DOHH2 (cell line): ENCODE data around the gene BCAS1.

Experiments
- H3F3A ChIP-seq: fragments of 200-600 bp; sonication (generic), shearing (Covaris generic); 2 replicates; pipeline ENCODE4 v1.6.0; 2016; ENCODE audit warnings: antibody characterized with exemption, mild to moderate bottlenecking; ENCODE audit not compliant: control insufficient read depth, insufficient read depth
- H3K27ac ChIP-seq: fragments of 200-600 bp; sonication (generic); 2 replicates; pipeline ENCODE4 v1.5.1; 2014; ENCODE audit warnings: low read depth, mild to moderate bottlenecking, low read length, moderate library complexity
- H3K27me3 ChIP-seq: fragments of 200-600 bp; sonication (generic); 2 replicates; pipeline ENCODE4 v1.6.1; 2014; ENCODE audit warnings: mild to moderate bottlenecking, low read length, mixed read lengths; ENCODE audit not compliant: control insufficient read depth
- H3K36me3 ChIP-seq: fragments of 200-600 bp; sonication (generic); 2 replicates; pipeline ENCODE4 v1.6.1; 2014; ENCODE audit warnings: mild to moderate bottlenecking, low read length, moderate library complexity, mixed read lengths; ENCODE audit not compliant: control insufficient read depth
- H3K4me1 ChIP-seq: fragments of 200-600 bp; sonication (generic); 2 replicates; pipeline ENCODE4 v1.6.1; 2014; ENCODE audit warnings: mild to moderate bottlenecking, low read length, mixed read lengths; ENCODE audit not compliant: control insufficient read depth
- H3K4me2 ChIP-seq: fragments of 200-600 bp; sonication (generic); 2 replicates; pipeline ENCODE4 v1.6.0; 2014; ENCODE audit warnings: mild to moderate bottlenecking, low read length, moderate library complexity
- H3K4me3 ChIP-seq: fragments of 200-600 bp; sonication (generic); 2 replicates; pipeline ENCODE4 v1.5.1; 2014; ENCODE audit warnings: mild to moderate bottlenecking, low read length, mixed read lengths
- H3K79me2 ChIP-seq: fragments of 200-600 bp; sonication (generic); 2 replicates; pipeline ENCODE4 v1.6.1; 2014; ENCODE audit warnings: mild to moderate bottlenecking, low read length, mixed read lengths; ENCODE audit not compliant: control insufficient read depth
- H3K9me2 ChIP-seq: fragments of 200-600 bp; sonication (generic); replicated peaks from 2 replicates; pipeline ENCODE4 v1.6.1; 2014; ENCODE audit warnings: mild to moderate bottlenecking, low read length, mixed read lengths; ENCODE audit not compliant: control insufficient read depth
- H3K9me3 ChIP-seq: fragments of 200-600 bp; sonication (generic); 2 replicates; pipeline ENCODE4 v1.6.1; 2014; ENCODE audit warnings: antibody characterized with exemption, low read length, mixed read lengths; ENCODE audit not compliant: control insufficient read depth, insufficient read depth
- H4K20me1 ChIP-seq: fragments of 200-600 bp; sonication (generic); 2 replicates; pipeline ENCODE4 v1.6.0; 2014; ENCODE audit warnings: low read depth, mild to moderate bottlenecking, antibody characterized with exemption, low read length, moderate library complexity; ENCODE audit not compliant: control insufficient read depth, insufficient read depth
- EZH2phosphoT487 ChIP-seq: fragments of 200-600 bp; sonication (generic); IDR thresholded peaks from 2 replicates; pipeline ENCODE4 v1.6.1; 2017; ENCODE audit warnings: borderline replicate concordance, mild to moderate bottlenecking, antibody characterized with exemption, low read length, moderate library complexity, mixed read lengths
- TF ChIP-seq, protein P1 (sequence below): fragments of 200-600 bp; sonication (generic); IDR thresholded peaks from one replicate; pipeline ENCODE4 v1.5.1; 2014; ENCODE audit warnings: antibody characterized with exemption, mild to moderate bottlenecking, low read depth, low read length; ENCODE audit not compliant: poor library complexity, severe bottlenecking

The BCAS1 gene

GRCh38 chr20:53945478-53945877, 124.9 kb downstream of the BCAS1 start:
- no peak overlapping the region for H3K4me3 ChIP-seq
- no peaks in the 10 kb centered on the region for H4K20me1 ChIP-seq
- H3K36me3 ChIP-seq = no peaks in the 10 kb centered on the region
- H3F3A ChIP-seq = 0 out of 2 replicates have a peak, but pooled peaks cover 2% of the 10 kb centered on the region
- H3K4me2 ChIP-seq = no peak overlapping the region
- H3K9me3 ChIP-seq = no peaks in the 10 kb centered on the region
- no peaks in the 10 kb centered on the region for H3K79me2 ChIP-seq
- H3K27me3 ChIP-seq = no peaks in the 10 kb centered on the region
- H3K4me1 ChIP-seq = peaks cover 45% of the 10 kb centered on the region
- no peak overlapping the region for H3K27ac ChIP-seq
- H3K9me2 ChIP-seq = no peaks in the 10 kb centered on the region
- TF ChIP-seq EZH2phosphoT487 = no peak
- TF ChIP-seq, protein P1, sequence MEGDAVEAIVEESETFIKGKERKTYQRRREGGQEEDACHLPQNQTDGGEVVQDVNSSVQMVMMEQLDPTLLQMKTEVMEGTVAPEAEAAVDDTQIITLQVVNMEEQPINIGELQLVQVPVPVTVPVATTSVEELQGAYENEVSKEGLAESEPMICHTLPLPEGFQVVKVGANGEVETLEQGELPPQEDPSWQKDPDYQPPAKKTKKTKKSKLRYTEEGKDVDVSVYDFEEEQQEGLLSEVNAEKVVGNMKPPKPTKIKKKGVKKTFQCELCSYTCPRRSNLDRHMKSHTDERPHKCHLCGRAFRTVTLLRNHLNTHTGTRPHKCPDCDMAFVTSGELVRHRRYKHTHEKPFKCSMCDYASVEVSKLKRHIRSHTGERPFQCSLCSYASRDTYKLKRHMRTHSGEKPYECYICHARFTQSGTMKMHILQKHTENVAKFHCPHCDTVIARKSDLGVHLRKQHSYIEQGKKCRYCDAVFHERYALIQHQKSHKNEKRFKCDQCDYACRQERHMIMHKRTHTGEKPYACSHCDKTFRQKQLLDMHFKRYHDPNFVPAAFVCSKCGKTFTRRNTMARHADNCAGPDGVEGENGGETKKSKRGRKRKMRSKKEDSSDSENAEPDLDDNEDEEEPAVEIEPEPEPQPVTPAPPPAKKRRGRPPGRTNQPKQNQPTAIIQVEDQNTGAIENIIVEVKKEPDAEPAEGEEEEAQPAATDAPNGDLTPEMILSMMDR = no peak

DNA sequence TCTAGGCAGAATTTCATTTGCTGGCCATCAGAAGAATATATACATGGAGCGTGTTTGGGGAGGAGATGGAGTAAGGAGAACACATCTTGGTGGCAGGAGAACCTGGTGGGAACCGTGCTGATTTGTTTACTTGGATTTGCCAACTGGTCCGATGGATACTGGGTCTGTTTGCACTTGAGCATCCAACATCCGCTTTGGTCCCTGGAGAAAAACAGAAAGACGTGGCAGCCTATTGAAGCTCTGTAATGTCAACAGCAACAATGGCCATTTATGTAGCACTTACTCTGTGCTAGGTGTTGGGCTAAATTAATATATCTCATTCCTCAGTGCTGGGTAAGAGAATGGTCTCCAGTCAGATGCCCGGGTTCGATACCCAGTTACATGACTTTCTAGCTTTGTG, 125.6 kb downstream of the BCAS1 start:
- TF ChIP-seq, protein P1 = no peak
- TF ChIP-seq EZH2phosphoT487 = no peak
- Histone ChIP-seq H3K9me2 (no peaks in the 10 kb centered on the region), H3K9me3 (no peaks in the 10 kb centered on the region), H3K79me2 (no peaks in the 10 kb centered on the region), H3K27ac (no peak overlapping the region), H3K4me3 (no peak overlapping the region), H3K4me1 (peaks cover 52% of the 10 kb centered on the region), H3K4me2 (no peak overlapping the region), H4K20me1 (no peaks in the 10 kb centered on the region), H3K27me3 (no peaks in the 10 kb centered on the region), H3F3A (0 out of 2 replicates have a peak, but pooled peaks cover 2% of the 10 kb centered on the region), H3K36me3 (no peaks in the 10 kb centered on the region)

DNA sequence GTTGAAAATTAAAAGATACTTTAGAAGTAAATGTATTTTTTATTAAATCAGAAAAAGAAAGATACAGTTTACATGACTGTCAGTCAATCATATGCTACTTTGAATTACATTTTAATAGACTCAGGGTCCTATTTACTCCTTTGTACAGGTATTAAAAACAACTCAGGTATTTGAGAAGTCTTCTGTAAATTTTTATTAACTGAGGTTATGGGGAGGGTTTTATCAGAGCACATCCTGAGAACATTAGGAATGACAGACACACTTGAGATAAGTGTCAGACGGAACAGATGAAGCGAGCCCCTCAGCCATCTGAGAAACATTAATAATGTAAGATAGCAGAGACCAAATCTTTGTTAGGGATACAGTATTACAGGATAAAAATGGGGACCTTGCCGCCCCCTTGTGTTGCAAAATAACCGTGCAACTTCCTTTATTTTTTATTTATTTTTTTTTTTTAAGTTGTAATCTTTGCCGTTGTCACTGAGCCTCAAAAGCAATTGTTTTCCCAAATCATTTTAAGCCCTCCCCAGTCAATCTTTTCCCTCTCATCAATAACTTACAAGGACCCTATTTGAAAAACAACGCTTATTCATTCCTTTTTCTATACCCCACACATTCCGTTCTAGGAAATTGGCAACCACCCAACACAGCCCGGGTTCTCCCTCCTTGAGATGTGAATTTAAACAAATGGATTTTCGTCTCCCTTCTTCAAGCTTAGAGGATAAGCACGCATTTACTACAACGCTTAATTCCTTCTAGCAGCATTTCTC, 126.7 kb downstream of the BCAS1 start:
- Histone ChIP-seq H3K4me3 (no peak overlapping the region), H3K4me2 (peak overlapping the region; percentile 36), H3F3A (0 out of 2 replicates have a peak, but pooled peaks cover 2% of the 10 kb centered on the region), H3K36me3 (no peaks in the 10 kb centered on the region), H3K4me1 (peaks cover 56% of the 10 kb centered on the region), H3K27ac (no peak overlapping the region), H4K20me1 (no peaks in the 10 kb centered on the region), H3K9me3 (no peaks in the 10 kb centered on the region), H3K79me2 (no peaks in the 10 kb centered on the region), H3K9me2 (no peaks in the 10 kb centered on the region), H3K27me3 (no peaks in the 10 kb centered on the region)
- TF ChIP-seq, protein P1 = peak; percentile 35
- TF ChIP-seq EZH2phosphoT487 = no peak
